ENCODE results near the gene UIMC1. TPM values are rescaled to one million over a fixed set of nuclear protein-coding genes. Genes with fewer than 3 reads are reported as not detected.

The UIMC1 gene
- polyA plus RNA-seq, 4 donors = 17.8 to 25.2 (median 21.8) TPM

DNA sequence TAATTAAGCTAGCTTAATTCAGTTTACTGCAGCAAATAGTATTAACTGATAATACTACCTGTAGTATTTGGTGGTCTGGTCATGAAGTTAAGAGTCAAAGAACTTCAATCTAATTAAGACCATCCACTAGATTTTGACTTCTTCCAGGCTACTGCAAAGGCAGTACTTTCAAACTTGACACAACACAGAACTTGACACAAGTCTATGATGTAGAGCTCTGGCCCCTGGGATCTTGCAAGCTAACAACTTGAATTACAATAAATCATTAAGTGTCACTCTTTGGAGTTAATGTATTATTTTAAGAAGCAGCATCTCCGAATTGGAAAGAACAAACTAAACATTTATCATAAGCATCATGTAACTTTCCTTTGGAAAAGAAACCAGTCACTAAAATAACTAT, 40.9 kb downstream of the UIMC1 start:
- 68 to 88% (median 80%) methylated on average over 1 of the region's 1 CpG for WGBS, 3 donors
- H3K27ac ChIP-seq (ENCODE audit: low read depth in 1 of 3, low read length in 2 of 3) = no peak overlapping the region
- no peak overlapping the region for H3K4me3 ChIP-seq (ENCODE audit: low read depth in 1 of 3, low read length in 3 of 3)
- no peak for FAIRE-seq
- H3K27me3 ChIP-seq (ENCODE audit: control insufficient read depth in 3 of 3, insufficient read depth in 3 of 3, low read length in 3 of 3) = no peaks in the 10 kb centered on the region
- peaks cover 0 to 16% (median 11%) of the 10 kb centered on the region in 3 donors for H3K36me3 ChIP-seq (ENCODE audit: control insufficient read depth in 3 of 3, insufficient read depth in 2 of 3, low read depth in 1 of 3, low read length in 3 of 3)
- no peaks in the 10 kb centered on the region for H3K9me3 ChIP-seq (ENCODE audit: control insufficient read depth in 2 of 2, insufficient read depth in 1 of 2, low read depth in 1 of 2, low read length in 1 of 2)
- no peak for DNase-seq
- no peaks in the 10 kb centered on the region for H3K4me1 ChIP-seq (ENCODE audit: control insufficient read depth in 3 of 3, insufficient read depth in 2 of 3, low read depth in 1 of 3, low read length in 2 of 3)

- peak; percentile 50 to 64 for DNase-seq
- Histone ChIP-seq H3K4me3 (ENCODE audit: low read depth in 1 of 3, low read length in 3 of 3) (no peak overlapping the region), H3K27me3 (ENCODE audit: control insufficient read depth in 3 of 3, insufficient read depth in 3 of 3, low read length in 3 of 3) (no peaks in the 10 kb centered on the region), H3K9me3 (ENCODE audit: control insufficient read depth in 2 of 2, insufficient read depth in 1 of 2, low read depth in 1 of 2, low read length in 1 of 2) (no peaks in the 10 kb centered on the region), H3K4me1 (ENCODE audit: control insufficient read depth in 3 of 3, insufficient read depth in 2 of 3, low read depth in 1 of 3, low read length in 2 of 3) (no peaks in the 10 kb centered on the region), H3K27ac (ENCODE audit: low read depth in 1 of 3, low read length in 2 of 3) (no peak overlapping the region), H3K36me3 (ENCODE audit: control insufficient read depth in 3 of 3, insufficient read depth in 2 of 3, low read depth in 1 of 3, low read length in 3 of 3) (peaks cover 2 to 5% (median 2%) of the 10 kb centered on the region in 3 donors)
- WGBS, 3 donors = 66 to 84% (median 84%) methylated on average over 3 of the region's 3 CpGs
- FAIRE-seq = no peak
These were observed 47.5 kb downstream of the UIMC1 start for GRCh38 chr5:176959051-176959450.

DNA sequence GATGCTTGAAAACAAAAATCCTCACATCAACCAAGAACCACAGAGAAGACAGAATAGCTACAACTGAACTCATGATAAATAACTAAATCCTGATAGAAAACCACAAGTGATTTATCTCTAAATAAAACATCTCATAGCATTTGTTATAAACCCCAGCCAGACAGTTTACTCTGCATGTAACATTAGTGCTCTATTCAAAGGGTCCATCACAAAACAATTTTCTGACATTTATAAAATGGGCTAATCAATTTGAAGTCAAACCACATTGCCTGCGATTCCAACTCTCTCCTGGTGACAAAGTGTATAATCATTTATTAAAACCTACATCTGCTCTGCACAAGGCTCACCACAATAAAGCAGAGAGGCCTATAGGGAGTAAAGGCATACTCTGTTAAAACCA, 49.8 kb downstream of the UIMC1 start:
- DNase-seq (no peak), FAIRE-seq (no peak)
- Histone ChIP-seq H3K27ac (ENCODE audit: low read depth in 1 of 3, low read length in 2 of 3) (no peak overlapping the region), H3K4me1 (ENCODE audit: control insufficient read depth in 3 of 3, insufficient read depth in 2 of 3, low read depth in 1 of 3, low read length in 2 of 3) (no peaks in the 10 kb centered on the region), H3K9me3 (ENCODE audit: control insufficient read depth in 2 of 2, insufficient read depth in 1 of 2, low read depth in 1 of 2, low read length in 1 of 2) (no peaks in the 10 kb centered on the region), H3K27me3 (ENCODE audit: control insufficient read depth in 3 of 3, insufficient read depth in 3 of 3, low read length in 3 of 3) (no peaks in the 10 kb centered on the region), H3K36me3 (ENCODE audit: control insufficient read depth in 3 of 3, insufficient read depth in 2 of 3, low read depth in 1 of 3, low read length in 3 of 3) (peaks cover 2 to 6% (median 5%) of the 10 kb centered on the region in 3 donors), H3K4me3 (ENCODE audit: low read depth in 1 of 3, low read length in 3 of 3) (no peak overlapping the region)
- WGBS, 3 donors = 71 to 90% (median 90%) methylated on average over 1 of the region's 1 CpG

- FAIRE-seq = no peak
- H3K36me3 ChIP-seq (ENCODE audit: control insufficient read depth in 3 of 3, insufficient read depth in 2 of 3, low read depth in 1 of 3, low read length in 3 of 3) = peaks cover 2 to 6% (median 5%) of the 10 kb centered on the region in 3 donors
- H3K4me1 ChIP-seq (ENCODE audit: control insufficient read depth in 3 of 3, insufficient read depth in 2 of 3, low read depth in 1 of 3, low read length in 2 of 3) = no peaks in the 10 kb centered on the region
- no peak overlapping the region for H3K4me3 ChIP-seq (ENCODE audit: low read depth in 1 of 3, low read length in 3 of 3)
- H3K9me3 ChIP-seq (ENCODE audit: control insufficient read depth in 2 of 2, insufficient read depth in 1 of 2, low read depth in 1 of 2, low read length in 1 of 2) = no peaks in the 10 kb centered on the region
- no peak for DNase-seq
- no peak overlapping the region for H3K27ac ChIP-seq (ENCODE audit: low read depth in 1 of 3, low read length in 2 of 3)
- no peaks in the 10 kb centered on the region for H3K27me3 ChIP-seq (ENCODE audit: control insufficient read depth in 3 of 3, insufficient read depth in 3 of 3, low read length in 3 of 3)
These were observed 50.7 kb downstream of the UIMC1 start for GRCh38 chr5:176955895-176956294.

- Histone ChIP-seq H3K4me3 (ENCODE audit: low read depth in 1 of 3, low read length in 3 of 3) (no peak overlapping the region), H3K9me3 (ENCODE audit: control insufficient read depth in 2 of 2, insufficient read depth in 1 of 2, low read depth in 1 of 2, low read length in 1 of 2) (no peaks in the 10 kb centered on the region), H3K4me1 (ENCODE audit: control insufficient read depth in 3 of 3, insufficient read depth in 2 of 3, low read depth in 1 of 3, low read length in 2 of 3) (no peaks in the 10 kb centered on the region), H3K27ac (ENCODE audit: low read depth in 1 of 3, low read length in 2 of 3) (no peak overlapping the region), H3K27me3 (ENCODE audit: control insufficient read depth in 3 of 3, insufficient read depth in 3 of 3, low read length in 3 of 3) (no peaks in the 10 kb centered on the region), H3K36me3 (ENCODE audit: control insufficient read depth in 3 of 3, insufficient read depth in 2 of 3, low read depth in 1 of 3, low read length in 3 of 3) (peaks cover 9 to 18% (median 11%) of the 10 kb centered on the region in 3 donors)
- FAIRE-seq = no peak
- DNase-seq = peak in 1 of 2 donors; percentile 10
- WGBS, 3 donors = 83 to 92% (median 91%) methylated on average over 2 of the region's 2 CpGs
These were observed 52.5 kb downstream of the UIMC1 start for GRCh38 chr5:176954050-176954449.

GRCh38 chr5:176952531-176953193, 53.9 kb downstream of the UIMC1 start:
- DNase-seq (no peak), FAIRE-seq (no peak)
- Histone ChIP-seq H3K9me3 (ENCODE audit: control insufficient read depth in 2 of 2, insufficient read depth in 1 of 2, low read depth in 1 of 2, low read length in 1 of 2) (no peaks in the 10 kb centered on the region), H3K27me3 (ENCODE audit: control insufficient read depth in 3 of 3, insufficient read depth in 3 of 3, low read length in 3 of 3) (no peaks in the 10 kb centered on the region), H3K36me3 (ENCODE audit: control insufficient read depth in 3 of 3, insufficient read depth in 2 of 3, low read depth in 1 of 3, low read length in 3 of 3) (peaks cover 9 to 18% (median 13%) of the 10 kb centered on the region in 3 donors), H3K27ac (ENCODE audit: low read depth in 1 of 3, low read length in 2 of 3) (no peak overlapping the region), H3K4me1 (ENCODE audit: control insufficient read depth in 3 of 3, insufficient read depth in 2 of 3, low read depth in 1 of 3, low read length in 2 of 3) (no peaks in the 10 kb centered on the region), H3K4me3 (ENCODE audit: low read depth in 1 of 3, low read length in 3 of 3) (no peak overlapping the region)
- 87 to 93% (median 89%) methylated on average over 7 of the region's 7 CpGs for WGBS, 3 donors

DNA sequence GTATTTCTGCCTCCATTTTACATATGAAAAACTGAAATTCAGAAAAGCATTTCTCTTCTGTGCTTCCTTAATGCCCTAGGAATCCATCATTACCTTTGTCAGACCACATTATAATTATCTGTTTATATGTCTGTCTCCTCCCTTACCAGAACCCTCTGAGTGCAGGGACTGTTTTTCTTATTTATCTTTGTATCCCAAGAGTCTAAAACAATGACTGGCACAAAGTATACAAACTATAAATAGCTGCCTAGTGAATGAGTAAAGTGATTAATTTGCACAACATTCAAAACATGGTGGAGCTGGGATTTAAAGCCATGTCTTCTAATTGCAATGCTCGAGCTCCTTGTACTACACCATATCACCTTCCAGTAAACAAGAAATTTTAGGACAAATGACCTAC, 58.1 kb downstream of the UIMC1 start:
- no peak for FAIRE-seq
- no peaks in the 10 kb centered on the region for H3K9me3 ChIP-seq (ENCODE audit: control insufficient read depth in 2 of 2, insufficient read depth in 1 of 2, low read depth in 1 of 2, low read length in 1 of 2)
- no peaks in the 10 kb centered on the region for H3K27me3 ChIP-seq (ENCODE audit: control insufficient read depth in 3 of 3, insufficient read depth in 3 of 3, low read length in 3 of 3)
- peaks cover 12 to 28% (median 12%) of the 10 kb centered on the region in 3 donors for H3K36me3 ChIP-seq (ENCODE audit: control insufficient read depth in 3 of 3, insufficient read depth in 2 of 3, low read depth in 1 of 3, low read length in 3 of 3)
- WGBS, 3 donors = 64 to 82% (median 82%) methylated on average over 1 of the region's 1 CpG
- H3K27ac ChIP-seq (ENCODE audit: low read depth in 1 of 3, low read length in 2 of 3) = no peak overlapping the region
- no peaks in the 10 kb centered on the region for H3K4me1 ChIP-seq (ENCODE audit: control insufficient read depth in 3 of 3, insufficient read depth in 2 of 3, low read depth in 1 of 3, low read length in 2 of 3)
- DNase-seq = no peak
- H3K4me3 ChIP-seq (ENCODE audit: low read depth in 1 of 3, low read length in 3 of 3) = no peak overlapping the region

- Histone ChIP-seq H3K27me3 (ENCODE audit: control insufficient read depth in 3 of 3, insufficient read depth in 3 of 3, low read length in 3 of 3) (no peaks in the 10 kb centered on the region), H3K4me1 (ENCODE audit: control insufficient read depth in 3 of 3, insufficient read depth in 2 of 3, low read depth in 1 of 3, low read length in 2 of 3) (no peaks in the 10 kb centered on the region), H3K9me3 (ENCODE audit: control insufficient read depth in 2 of 2, insufficient read depth in 1 of 2, low read depth in 1 of 2, low read length in 1 of 2) (no peaks in the 10 kb centered on the region), H3K4me3 (ENCODE audit: low read depth in 1 of 3, low read length in 3 of 3) (no peak overlapping the region), H3K36me3 (ENCODE audit: control insufficient read depth in 3 of 3, insufficient read depth in 2 of 3, low read depth in 1 of 3, low read length in 3 of 3) (peaks cover 12 to 26% (median 12%) of the 10 kb centered on the region in 3 donors), H3K27ac (ENCODE audit: low read depth in 1 of 3, low read length in 2 of 3) (no peak overlapping the region)
- DNase-seq (no peak), FAIRE-seq (no peak)
- WGBS, 3 donors = 80 to 95% (median 90%) methylated on average over 2 of the region's 2 CpGs
These were observed 58.7 kb downstream of the UIMC1 start for GRCh38 chr5:176947847-176948246.

GRCh38 chr5:176944268-176944667, 62.3 kb downstream of the UIMC1 start:
- H3K4me3 ChIP-seq (ENCODE audit: low read depth in 1 of 3, low read length in 3 of 3) = no peak overlapping the region
- peaks cover 9 to 20% (median 14%) of the 10 kb centered on the region in 3 donors for H3K36me3 ChIP-seq (ENCODE audit: control insufficient read depth in 3 of 3, insufficient read depth in 2 of 3, low read depth in 1 of 3, low read length in 3 of 3)
- no peak for DNase-seq
- no peaks in the 10 kb centered on the region for H3K9me3 ChIP-seq (ENCODE audit: control insufficient read depth in 2 of 2, insufficient read depth in 1 of 2, low read depth in 1 of 2, low read length in 1 of 2)
- FAIRE-seq = no peak
- H3K27ac ChIP-seq (ENCODE audit: low read depth in 1 of 3, low read length in 2 of 3) = no peak overlapping the region
- 64 to 84% (median 73%) methylated on average over 2 of the region's 2 CpGs for WGBS, 3 donors
- H3K27me3 ChIP-seq (ENCODE audit: control insufficient read depth in 3 of 3, insufficient read depth in 3 of 3, low read length in 3 of 3) = no peaks in the 10 kb centered on the region
- H3K4me1 ChIP-seq (ENCODE audit: control insufficient read depth in 3 of 3, insufficient read depth in 2 of 3, low read depth in 1 of 3, low read length in 2 of 3) = no peaks in the 10 kb centered on the region

Measured in small intestine (tissue), 7 donors.